Measurements from ENCODE around the gene KRTAP12-3. TPM values are rescaled to one million over a fixed set of nuclear protein-coding genes. Genes with fewer than 3 reads are reported as not detected.

Gene KRTAP12-3
- total RNA-seq, 2 donors from 2014 or later = not detected

GRCh38 chr21:44648557-44649311 lies 9.0 kb upstream of the KRTAP12-3 start:
- peak; percentile 23 for DNase-seq (ENCODE audit: low spot score)
- no peaks in the 10 kb centered on the region for H3K27me3 ChIP-seq
- TF ChIP-seq CTCF (IDR thresholded peaks at IDR 0.05) = no peak
- no peaks in the 10 kb centered on the region for H3K4me1 ChIP-seq
- no peak overlapping the region for H3K27ac ChIP-seq
- H3K9me3 ChIP-seq = peaks cover 0 to 17% of the 10 kb centered on the region in 2 donors
- H3K36me3 ChIP-seq = no peaks in the 10 kb centered on the region
- no peak overlapping the region for H3K4me3 ChIP-seq

- H3K27ac ChIP-seq = no peak overlapping the region
- TF ChIP-seq CTCF (IDR thresholded peaks at IDR 0.05) = no peak
- H3K27me3 ChIP-seq = no peaks in the 10 kb centered on the region
- DNase-seq (ENCODE audit: low spot score) = peak; percentile 36
- no peaks in the 10 kb centered on the region for H3K36me3 ChIP-seq
- peaks cover 0 to 11% of the 10 kb centered on the region in 2 donors for H3K9me3 ChIP-seq
- H3K4me1 ChIP-seq = no peaks in the 10 kb centered on the region
- H3K4me3 ChIP-seq = no peak overlapping the region
Observed at GRCh38 chr21:44649521-44650100, 8.1 kb upstream of the KRTAP12-3 start.

GRCh38 chr21:44650265-44650972 lies 7.3 kb upstream of the KRTAP12-3 start:
- Histone ChIP-seq H3K36me3 (no peaks in the 10 kb centered on the region), H3K4me1 (no peaks in the 10 kb centered on the region), H3K4me3 (no peak overlapping the region), H3K27ac (no peak overlapping the region), H3K27me3 (no peaks in the 10 kb centered on the region), H3K9me3 (peaks cover 0 to 3% of the 10 kb centered on the region in 2 donors)
- DNase-seq (ENCODE audit: low spot score) = no peak
- no peak for TF ChIP-seq CTCF (IDR thresholded peaks at IDR 0.05)

GRCh38 chr21:44650973-44651675 lies 6.6 kb upstream of the KRTAP12-3 start:
- Histone ChIP-seq H3K27me3 (no peaks in the 10 kb centered on the region), H3K36me3 (no peaks in the 10 kb centered on the region), H3K27ac (no peak overlapping the region), H3K4me3 (no peak overlapping the region), H3K4me1 (no peaks in the 10 kb centered on the region), H3K9me3 (peaks cover 0 to 1% of the 10 kb centered on the region in 2 donors)
- no peak for TF ChIP-seq CTCF (IDR thresholded peaks at IDR 0.05)
- peak; percentile 28 for DNase-seq (ENCODE audit: low spot score)

- no peak overlapping the region for H3K27ac ChIP-seq
- H3K4me1 ChIP-seq = no peaks in the 10 kb centered on the region
- H3K27me3 ChIP-seq = no peaks in the 10 kb centered on the region
- no peak for DNase-seq (ENCODE audit: low spot score)
- no peak for TF ChIP-seq CTCF (IDR thresholded peaks at IDR 0.05)
- peaks cover 0 to 9% of the 10 kb centered on the region in 2 donors for H3K9me3 ChIP-seq
- no peaks in the 10 kb centered on the region for H3K36me3 ChIP-seq
- no peak overlapping the region for H3K4me3 ChIP-seq
Observed at GRCh38 chr21:44653123-44653522, 4.6 kb upstream of the KRTAP12-3 start.
